Ramos (cell line): Measurements from ENCODE around the gene RTN4R.
"Not testable (repeated sequence)": the region's sequence is repeated elsewhere in the genome, so short reads cannot be mapped to it uniquely, and the experiment has no call there.

Experiments
- in situ Hi-C: fragments of 300-500 bp; cut with MboI; formaldehyde crosslinking; loops from one replicate; pipeline ENCODE4 v1.14.3; 2022; ENCODE audit warnings: low sequenced_read_pairs; ENCODE audit not compliant: unreplicated experiment

RTN4R gene

GRCh38 chr22:20268279-20269012, at the start of gene RTN4R:
TSS of gene RTN4R (minus strand) at chr22:20268318. CDS start at chr22:20268092, 226 bp downstream.
- in situ Hi-C loops: no loop called here

- in situ Hi-C loops: not testable (repeated sequence)
These were observed 49.4 kb upstream of the RTN4R start for GRCh38 chr22:20317402-20318042.

- in situ Hi-C loops: no loop called here
These were observed 48.8 kb upstream of the RTN4R start for GRCh38 chr22:20316844-20317401.

- in situ Hi-C loops: no loop called here
These were observed 48.2 kb upstream of the RTN4R start for GRCh38 chr22:20316217-20316843.

GRCh38 chr22:20315337-20316216, 47.5 kb upstream of the RTN4R start:
- in situ Hi-C loops: no loop called here

- in situ Hi-C loops: not testable (repeated sequence)
These were observed 46.7 kb upstream of the RTN4R start for GRCh38 chr22:20314741-20315336.

GRCh38 chr22:20314206-20314605, 46.1 kb upstream of the RTN4R start:
- in situ Hi-C loops: not testable (repeated sequence)

- in situ Hi-C loops: not testable (repeated sequence)
These were observed 45.4 kb upstream of the RTN4R start for GRCh38 chr22:20313306-20314077.

GRCh38 chr22:20312396-20313191, 44.5 kb upstream of the RTN4R start:
- in situ Hi-C loops: no loop called here

GRCh38 chr22:20311249-20312062, 43.3 kb upstream of the RTN4R start:
- in situ Hi-C loops: not testable (repeated sequence)

- in situ Hi-C loops: not testable (repeated sequence)
These were observed 42.7 kb upstream of the RTN4R start for GRCh38 chr22:20310773-20311172.

GRCh38 chr22:20310180-20310579, 42.1 kb upstream of the RTN4R start:
- in situ Hi-C loops: not testable (repeated sequence)

GRCh38 chr22:20308806-20309650, 40.9 kb upstream of the RTN4R start:
- in situ Hi-C loops: not testable (repeated sequence)

GRCh38 chr22:20307448-20308447, 39.6 kb upstream of the RTN4R start:
- in situ Hi-C loops: not testable (repeated sequence)
